ENCODE data around the gene CDKN3. TPM values are rescaled to one million over a fixed set of nuclear protein-coding genes. Genes with fewer than 3 reads are reported as not detected.
"Not testable (repeated sequence)": the region's sequence is repeated elsewhere in the genome, so short reads cannot be mapped to it uniquely, and the experiment has no call there.

The CDKN3 gene
- total RNA-seq, 5 donors from 2014 or later (not counting 1 experiment from before 2014, with no cell fraction given) = 1.2 to 2.7 (median 1.6) TPM

DNA sequence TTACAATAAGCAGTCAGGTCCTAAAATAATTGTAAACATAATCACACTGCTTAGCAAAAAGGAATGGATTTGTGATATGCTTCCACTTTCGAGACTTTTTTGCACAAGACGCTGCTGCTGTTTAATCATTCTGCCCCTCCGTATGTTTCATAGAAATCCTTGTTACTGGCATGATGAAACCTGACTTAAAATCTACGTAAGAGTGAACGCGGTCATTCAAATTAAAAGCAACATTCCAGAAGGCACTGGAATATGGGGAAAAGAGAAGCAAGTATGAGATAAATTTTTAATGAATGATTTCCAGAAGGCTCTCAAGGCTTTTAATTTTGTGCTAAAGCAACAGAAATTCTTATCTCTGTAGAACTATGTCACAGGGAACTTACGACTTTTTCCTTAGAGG is 43.2 kb downstream of the CDKN3 start:
- peaks cover 7% of the 10 kb centered on the region for H3K36me3 Mint-ChIP-seq
- CTCF ChIA-PET = interaction anchor here (0.7 to 2.5 kb wide), 3 partner anchors 43 to 251 kb away, joined by 3 to 11 read pairs (median 4); partner anchors contain the start of gene CDKN3 (in 1 of the 2)
- H3K4me1 ChIP-seq (ENCODE audit: control insufficient read depth in 1 of 2, extremely low read depth in 1 of 2, insufficient read depth in 2 of 2, low read length in 2 of 2) = peaks cover 11 to 16% of the 10 kb centered on the region in 2 experiments
- H3K4me3 Mint-ChIP-seq = peak overlapping the region; percentile 82 to 90 (median 90)
- peaks cover 0 to 3% of the 10 kb centered on the region in 2 donors for H3K36me3 ChIP-seq (ENCODE audit: control insufficient read depth in 2 of 2, extremely low read depth in 1 of 2, insufficient read depth in 1 of 2, low read length in 1 of 2)
- H3K4me3 ChIP-seq (ENCODE audit: control insufficient read depth in 1 of 2, extremely low read depth in 1 of 2, low read length in 1 of 2) = peak overlapping the region in 1 of 2 donors; percentile 68
- DNase-seq (no peak), ATAC-seq (replicated peaks in 1 of 4) (no peak)
- H3K27ac ChIP-seq (ENCODE audit: low read length) = peak overlapping the region; percentile 28
- H3K27me3 Mint-ChIP-seq = no peaks in the 10 kb centered on the region
- H3K9me3 Mint-ChIP-seq = no peaks in the 10 kb centered on the region
- peaks cover 0 to 2% of the 10 kb centered on the region in 2 experiments for H3K27me3 ChIP-seq (replicated peaks in 1 of 2; ENCODE audit: control insufficient read depth in 2 of 2, extremely low read depth in 1 of 2, insufficient read depth in 2 of 2, low read length in 1 of 2)
- H3K4me1 Mint-ChIP-seq = peaks cover 54 to 62% (median 56%) of the 10 kb centered on the region in 3 donors
- 88% methylated on average over 3 of the region's 7 CpGs for whole genome bisulfite sequencing (ENCODE audit: insufficient coverage)
- H3K9me3 ChIP-seq = no peaks in the 10 kb centered on the region
- POLR2A ChIA-PET = interaction anchor here in 1 of 2 donors (0.6 kb wide), 1 partner anchor 595 kb away, joined by 7 read pairs; no protein-coding TSS in a partner anchor
- peak overlapping the region; percentile 76 to 84 for H3K27ac Mint-ChIP-seq

DNA sequence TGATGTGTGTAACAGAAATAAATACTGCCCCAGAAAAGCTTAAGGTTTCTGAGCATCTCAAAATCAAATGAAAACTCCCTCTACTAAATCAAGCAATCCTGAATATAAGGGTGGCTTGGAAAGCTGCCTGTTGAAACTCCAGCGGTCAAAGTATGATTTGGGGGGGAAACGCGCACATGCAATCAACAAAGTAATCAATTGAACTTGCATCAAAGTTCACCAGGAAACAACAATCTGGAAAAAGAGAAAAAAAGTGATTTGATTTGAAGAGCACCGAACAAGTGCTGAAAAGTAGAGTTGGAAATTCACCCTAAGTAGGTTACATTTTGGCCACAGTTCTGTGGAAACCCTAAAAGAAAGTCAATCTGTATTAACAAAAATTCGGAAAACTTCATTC is 43.7 kb downstream of the CDKN3 start:
- peaks cover 0 to 2% of the 10 kb centered on the region in 2 experiments for H3K27me3 ChIP-seq (replicated peaks in 1 of 2; ENCODE audit: control insufficient read depth in 2 of 2, extremely low read depth in 1 of 2, insufficient read depth in 2 of 2, low read length in 1 of 2)
- H3K9me3 ChIP-seq = no peaks in the 10 kb centered on the region
- H3K36me3 Mint-ChIP-seq = peaks cover 6% of the 10 kb centered on the region
- peaks cover 50 to 57% (median 53%) of the 10 kb centered on the region in 3 donors for H3K4me1 Mint-ChIP-seq
- no peaks in the 10 kb centered on the region for H3K9me3 Mint-ChIP-seq
- DNase-seq (no peak), ATAC-seq (replicated peaks in 1 of 4) (no peak)
- H3K4me3 ChIP-seq (ENCODE audit: control insufficient read depth in 1 of 2, extremely low read depth in 1 of 2, low read length in 1 of 2) = peak overlapping the region; percentile 48 to 68
- peaks cover 11 to 16% of the 10 kb centered on the region in 2 experiments for H3K4me1 ChIP-seq (ENCODE audit: control insufficient read depth in 1 of 2, extremely low read depth in 1 of 2, insufficient read depth in 2 of 2, low read length in 2 of 2)
- H3K27ac ChIP-seq (ENCODE audit: low read length) = peak overlapping the region; percentile 28
- 0% methylated on average over 1 of the region's 5 CpGs for WGBS (ENCODE audit: insufficient coverage)
- no peaks in the 10 kb centered on the region for H3K36me3 ChIP-seq (ENCODE audit: control insufficient read depth in 2 of 2, extremely low read depth in 1 of 2, insufficient read depth in 1 of 2, low read length in 1 of 2)
- H3K27ac Mint-ChIP-seq = peak overlapping the region; percentile 76 to 84
- ChIA-PET POLR2A (no interaction called here), CTCF (interaction anchor here (0.7 to 2.5 kb wide), 3 partner anchors 44 to 251 kb away, joined by 3 to 11 read pairs (median 4); partner anchors contain the start of gene CDKN3 (in 1 of the 2))
- H3K4me3 Mint-ChIP-seq = peak overlapping the region; percentile 82 to 90 (median 90)
- H3K27me3 Mint-ChIP-seq = no peaks in the 10 kb centered on the region

DNA sequence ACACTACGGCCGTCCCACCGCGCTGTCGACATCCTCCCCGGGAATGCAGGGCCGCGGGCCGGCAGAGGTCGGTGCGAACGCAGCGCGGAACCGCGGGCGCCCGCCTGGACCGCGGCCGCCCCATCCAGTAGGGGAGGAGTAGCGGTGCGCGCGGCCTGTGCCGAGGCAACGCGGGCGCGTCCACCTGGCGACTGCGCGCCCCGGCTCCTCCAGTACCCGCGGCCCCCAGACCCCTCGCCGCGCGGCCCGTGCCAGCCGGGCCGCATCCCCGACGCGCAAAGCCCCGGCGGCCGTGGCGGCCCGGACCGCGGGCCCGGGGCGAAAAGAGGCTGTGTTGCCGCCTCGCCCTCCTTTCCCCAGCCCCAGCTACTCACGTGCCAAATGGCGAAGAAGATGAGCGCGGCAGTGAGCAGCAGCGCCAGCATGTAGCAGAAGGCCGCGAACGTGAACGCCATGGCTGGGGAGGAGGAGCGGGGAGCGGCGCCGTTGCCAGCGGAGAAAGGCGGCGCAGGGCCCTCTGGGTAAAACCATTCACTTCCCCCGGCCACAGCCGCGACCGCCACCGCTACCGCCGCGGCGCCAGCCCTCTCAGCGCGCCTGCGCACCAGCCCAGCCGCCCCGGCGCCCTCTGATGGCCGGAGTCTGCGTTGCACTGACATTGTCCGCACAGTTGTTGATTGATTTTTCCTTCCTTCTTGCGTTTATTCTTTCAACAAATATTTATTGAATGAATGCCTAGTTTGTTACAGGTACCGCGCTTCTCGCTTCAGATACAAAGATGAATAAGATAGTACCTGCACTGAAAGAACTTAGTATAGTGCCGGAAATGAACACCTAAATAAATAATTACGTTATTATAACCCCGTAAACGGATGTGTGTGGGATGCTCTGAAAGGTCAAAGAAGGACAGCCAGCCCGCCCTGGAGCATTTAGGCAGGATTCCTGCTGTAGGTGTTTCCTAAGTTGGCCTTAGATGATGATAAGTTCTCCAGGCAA is 44.4 kb downstream of the CDKN3 start, which contains the start of gene CNIH1:
Gene CNIH1, minus strand, starts transcription at position 502 of the 996 bp plus-strand sequence. Its CDS starts 47 bp downstream, at position 455.
- Mint-ChIP-seq H3K4me3 (peak within 1 kb of the TSS; percentile 87 to 90 (median 90)), H3K36me3 (no peaks in the 10 kb centered on the region), H3K27me3 (no peaks in the 10 kb centered on the region), H3K4me1 (peaks cover 43 to 51% (median 47%) of the 10 kb centered on the region in 3 donors), H3K27ac (peak within 1 kb of the TSS; percentile 96 to 97), H3K9me3 (no peaks in the 10 kb centered on the region)
- H3K27ac ChIP-seq (ENCODE audit: low read length) = peak within 1 kb of the TSS; percentile 76
- WGBS (ENCODE audit: insufficient coverage) = under 1% methylated on average over 89 of the region's 100 CpGs
- ChIA-PET POLR2A (interaction anchor here in 1 of 2 donors (0.7 to 1.3 kb wide), 2 partner anchors 45 to 47 kb away, joined by 3 to 4 read pairs; partner anchors contain the start of gene CDKN3), CTCF (interaction anchor here (0.6 to 2.5 kb wide), 6 partner anchors 45 to 91 kb away, joined by 3 to 11 read pairs (median 4); partner anchors contain the start of gene CDKN3 (in 1 of the 2))
- no peaks in the 10 kb centered on the region for H3K9me3 ChIP-seq
- DNase-seq (peak; percentile 80 to 96 (median 89)), ATAC-seq (replicated peaks in 1 of 4) (peak; percentile 95 to 96 (median 96))
- peak within 1 kb of the TSS; percentile 48 to 68 for H3K4me3 ChIP-seq (ENCODE audit: control insufficient read depth in 1 of 2, extremely low read depth in 1 of 2, low read length in 1 of 2)
- H3K4me1 ChIP-seq (ENCODE audit: control insufficient read depth in 1 of 2, extremely low read depth in 1 of 2, insufficient read depth in 2 of 2, low read length in 2 of 2) = peaks cover 11 to 16% of the 10 kb centered on the region in 2 experiments
- peaks cover 0 to 2% of the 10 kb centered on the region in 2 experiments for H3K27me3 ChIP-seq (replicated peaks in 1 of 2; ENCODE audit: control insufficient read depth in 2 of 2, extremely low read depth in 1 of 2, insufficient read depth in 2 of 2, low read length in 1 of 2)
- H3K36me3 ChIP-seq (ENCODE audit: control insufficient read depth in 2 of 2, extremely low read depth in 1 of 2, insufficient read depth in 1 of 2, low read length in 1 of 2) = no peaks in the 10 kb centered on the region

DNA sequence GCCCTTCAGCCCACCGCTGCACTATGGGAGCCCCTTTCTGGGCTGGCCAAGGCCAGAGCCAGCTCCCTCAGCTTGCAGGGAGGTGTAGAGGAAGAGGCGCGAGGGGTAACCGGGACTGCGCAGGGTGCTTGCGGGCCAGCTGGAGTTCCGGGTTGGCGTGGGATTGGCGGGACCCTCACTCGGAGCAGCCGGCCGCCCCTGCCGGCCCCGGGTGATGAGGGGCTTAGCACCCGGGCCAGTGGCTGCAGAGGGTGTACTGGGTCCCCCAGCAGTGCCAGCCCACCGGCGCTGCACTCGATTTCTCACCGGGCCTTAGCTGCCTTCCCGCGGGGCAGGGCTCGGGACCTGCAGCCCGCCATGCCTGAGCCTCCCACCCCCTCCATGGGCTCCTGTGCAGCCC is 46.2 kb downstream of the CDKN3 start:
- H3K4me3 Mint-ChIP-seq = not testable (repeated sequence)

DNA sequence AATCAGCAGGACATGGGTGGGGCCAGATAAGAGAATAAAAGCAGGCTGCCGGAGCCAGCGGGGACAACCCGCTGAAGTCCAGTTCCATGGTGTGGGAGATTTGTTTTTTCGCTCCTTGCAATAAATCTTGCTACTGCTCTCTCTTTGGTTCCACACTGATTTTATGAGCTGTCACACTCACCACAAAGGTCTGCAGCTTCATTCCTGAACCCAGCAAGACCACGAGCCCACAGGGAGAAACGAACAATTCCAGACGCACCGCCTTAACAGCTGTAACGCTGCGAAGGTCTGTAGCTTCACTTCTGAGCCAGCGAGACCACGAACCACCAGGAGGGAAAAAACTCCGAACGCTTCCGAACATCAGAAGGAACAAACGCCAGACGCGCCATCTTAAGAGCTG is 47.2 kb downstream of the CDKN3 start:
- no peaks in the 10 kb centered on the region for H3K9me3 ChIP-seq
- H3K27me3 ChIP-seq (replicated peaks in 1 of 2; ENCODE audit: control insufficient read depth in 2 of 2, extremely low read depth in 1 of 2, insufficient read depth in 2 of 2, low read length in 1 of 2) = peaks cover 0 to 2% of the 10 kb centered on the region in 2 experiments
- POLR2A ChIA-PET = no interaction called here
- no peak overlapping the region for H3K27ac ChIP-seq (ENCODE audit: low read length)
- Mint-ChIP-seq H3K9me3 (no peaks in the 10 kb centered on the region), H3K27ac (no peak overlapping the region), H3K36me3 (no peaks in the 10 kb centered on the region), H3K4me3 (no peak overlapping the region), H3K4me1 (peaks cover 23 to 24% (median 24%) of the 10 kb centered on the region in 3 donors), H3K27me3 (no peaks in the 10 kb centered on the region)
- H3K36me3 ChIP-seq (ENCODE audit: control insufficient read depth in 2 of 2, extremely low read depth in 1 of 2, insufficient read depth in 1 of 2, low read length in 1 of 2) = no peaks in the 10 kb centered on the region
- ATAC-seq (replicated peaks in 1 of 4) (no peak), DNase-seq (no peak)
- CTCF ChIA-PET = no interaction called here
- WGBS (ENCODE audit: insufficient coverage) = 88% methylated on average over 11 of the region's 18 CpGs
- H3K4me1 ChIP-seq (ENCODE audit: control insufficient read depth in 1 of 2, extremely low read depth in 1 of 2, insufficient read depth in 2 of 2, low read length in 2 of 2) = peaks cover 11 to 16% of the 10 kb centered on the region in 2 experiments
- no peak overlapping the region for H3K4me3 ChIP-seq (ENCODE audit: control insufficient read depth in 1 of 2, extremely low read depth in 1 of 2, low read length in 1 of 2)

More for the DNA sequence above, 46.2 kb downstream of the CDKN3 start:
- H3K27ac ChIP-seq (ENCODE audit: low read length); H3K9me3 ChIP-seq; H3K36me3 Mint-ChIP-seq; H3K36me3 ChIP-seq (ENCODE audit: control insufficient read depth in 2 of 2, extremely low read depth in 1 of 2, insufficient read depth in 1 of 2, low read length in 1 of 2); H3K4me3 ChIP-seq (ENCODE audit: control insufficient read depth in 1 of 2, extremely low read depth in 1 of 2, low read length in 1 of 2); ATAC-seq (replicated peaks in 1 of 4); H3K27me3 ChIP-seq (replicated peaks in 1 of 2; ENCODE audit: control insufficient read depth in 2 of 2, extremely low read depth in 1 of 2, insufficient read depth in 2 of 2, low read length in 1 of 2); DNase-seq; H3K27ac Mint-ChIP-seq; CTCF ChIA-PET; H3K27me3 Mint-ChIP-seq; POLR2A ChIA-PET; H3K9me3 Mint-ChIP-seq: not testable (repeated sequence)
- WGBS (ENCODE audit: insufficient coverage) = 99% methylated on average over 15 of the region's 23 CpGs
- peaks cover 29 to 34% (median 33%) of the 10 kb centered on the region in 3 donors for H3K4me1 Mint-ChIP-seq
- peaks cover 11 to 16% of the 10 kb centered on the region in 2 experiments for H3K4me1 ChIP-seq (ENCODE audit: control insufficient read depth in 1 of 2, extremely low read depth in 1 of 2, insufficient read depth in 2 of 2, low read length in 2 of 2)

DNA sequence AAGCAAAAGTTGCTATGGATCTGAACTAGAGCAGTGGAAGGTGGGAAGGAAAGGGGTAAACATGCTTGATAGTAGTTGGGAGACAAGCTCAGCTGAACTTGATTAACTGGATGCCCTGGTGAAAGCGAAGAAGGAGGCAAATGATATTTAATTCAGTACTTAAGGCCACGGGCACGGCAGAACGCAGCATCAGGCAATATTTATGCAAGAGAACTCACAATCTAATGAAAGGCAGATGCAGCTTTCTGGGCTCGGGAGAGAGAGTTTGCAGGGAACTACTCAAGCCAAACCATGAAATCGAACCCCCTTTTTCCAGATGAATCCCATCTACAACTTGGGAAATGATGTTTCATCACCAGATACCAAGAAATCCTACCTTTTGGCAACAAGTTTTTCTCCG is 47.9 kb downstream of the CDKN3 start:
- peaks cover 17 to 19% (median 18%) of the 10 kb centered on the region in 3 donors for H3K4me1 Mint-ChIP-seq
- H3K27me3 Mint-ChIP-seq = peaks cover 0 to 3% of the 10 kb centered on the region in 2 donors
- no peak overlapping the region for H3K4me3 Mint-ChIP-seq
- Histone ChIP-seq H3K27me3 (replicated peaks in 1 of 2; ENCODE audit: control insufficient read depth in 2 of 2, extremely low read depth in 1 of 2, insufficient read depth in 2 of 2, low read length in 1 of 2) (peaks cover 0 to 2% of the 10 kb centered on the region in 2 experiments), H3K9me3 (no peaks in the 10 kb centered on the region), H3K4me1 (ENCODE audit: control insufficient read depth in 1 of 2, extremely low read depth in 1 of 2, insufficient read depth in 2 of 2, low read length in 2 of 2) (peaks cover 11 to 12% of the 10 kb centered on the region in 2 experiments), H3K27ac (ENCODE audit: low read length) (no peak overlapping the region), H3K4me3 (ENCODE audit: control insufficient read depth in 1 of 2, extremely low read depth in 1 of 2, low read length in 1 of 2) (no peak overlapping the region), H3K36me3 (ENCODE audit: control insufficient read depth in 2 of 2, extremely low read depth in 1 of 2, insufficient read depth in 1 of 2, low read length in 1 of 2) (no peaks in the 10 kb centered on the region)
- H3K9me3 Mint-ChIP-seq = no peaks in the 10 kb centered on the region
- no peak overlapping the region for H3K27ac Mint-ChIP-seq
- no peak for DNase-seq
- no peaks in the 10 kb centered on the region for H3K36me3 Mint-ChIP-seq
- no peak for ATAC-seq (replicated peaks in 1 of 4)
- WGBS (ENCODE audit: insufficient coverage) = 88% methylated on average over 6 of the region's 7 CpGs
- ChIA-PET CTCF (no interaction called here), POLR2A (no interaction called here)
